HepG2 (cell line): ENCODE data around the gene CRAT. TPM values are rescaled to one million over a fixed set of nuclear protein-coding genes. Genes with fewer than 3 reads are reported as not detected.

Experiments used
- DMTF1 ChIP-seq: sonication (generic); formaldehyde crosslinking; IDR thresholded peaks from 2 replicates; pipeline ENCODE4 v1.4.0; 2020; ENCODE audit warnings: mild to moderate bottlenecking, missing genetic modification reagents
- DPF2 ChIP-seq: sonication (generic); formaldehyde crosslinking; IDR thresholded peaks from 2 replicates; pipeline ENCODE4 v1.4.0; 2020; ENCODE audit warnings: mild to moderate bottlenecking, low read depth, missing genetic modification reagents, borderline replicate concordance
- ESRRA ChIP-seq: sonication (generic); formaldehyde crosslinking; IDR thresholded peaks from 2 replicates; pipeline ENCODE4 v1.5.1; 2020; ENCODE audit warnings: mild to moderate bottlenecking, low read depth, missing genetic modification reagents
- FIP1L1 ChIP-seq: fragments of 200-400 bp; formaldehyde crosslinking; IDR thresholded peaks from 2 replicates; pipeline ENCODE4 v1.6.1; 2018; ENCODE audit warnings: low read depth, mild to moderate bottlenecking, low read length, moderate library complexity, borderline replicate concordance; ENCODE audit not compliant: insufficient read depth
- HNF4G ChIP-seq, 2 experiments: sonication (generic) in 1 of 2; formaldehyde crosslinking in 1 of 2; IDR thresholded peaks; 2 replicates each; pipeline versions ENCODE4 v1.4.0 to v1.6.1; 2011 to 2020; ENCODE audit warnings: borderline replicate concordance in 2 of 2, low read depth in 2 of 2, mild to moderate bottlenecking in 2 of 2, low read length in 1 of 2, missing genetic modification reagents in 1 of 2, moderate library complexity in 1 of 2
- KAT8 ChIP-seq: IDR thresholded peaks from 2 replicates; pipeline ENCODE4 v1.6.1; 2016; ENCODE audit warnings: missing genetic modification reagents, missing compliant biosample characterization
- PAX8 ChIP-seq: sonication (generic); formaldehyde crosslinking; IDR thresholded peaks from 2 replicates; pipeline ENCODE4 v1.8.0; 2022; ENCODE audit warnings: mild to moderate bottlenecking, missing genetic modification reagents, borderline replicate concordance
- TERF1 ChIP-seq: sonication (generic); formaldehyde crosslinking; IDR thresholded peaks from 2 replicates; pipeline ENCODE4 v1.8.0; 2022; ENCODE audit warnings: mild to moderate bottlenecking, missing genetic modification reagents, moderate library complexity
- XRCC5 ChIP-seq: fragments of 200-400 bp; formaldehyde crosslinking; optimal IDR thresholded peaks from 2 replicates; pipeline ENCODE3; 2017; ENCODE audit warnings: mild to moderate bottlenecking, low read length
- ZC3H4 ChIP-seq: sonication (generic); formaldehyde crosslinking; IDR thresholded peaks from 2 replicates; pipeline ENCODE4 v1.4.0; 2020; ENCODE audit warnings: missing genetic modification reagents, borderline replicate concordance
- ZNF17 ChIP-seq: sonication (generic); formaldehyde crosslinking; IDR thresholded peaks from 2 replicates; pipeline ENCODE4 v1.5.0; 2020; ENCODE audit warnings: mild to moderate bottlenecking, missing genetic modification reagents
- ZNF550 ChIP-seq: sonication (generic); formaldehyde crosslinking; IDR thresholded peaks from 2 replicates; pipeline ENCODE4 v1.4.0; 2020; ENCODE audit warnings: mild to moderate bottlenecking, missing genetic modification reagents, borderline replicate concordance
- ZNF619 ChIP-seq: sonication (generic); formaldehyde crosslinking; IDR thresholded peaks from 2 replicates; pipeline ENCODE4 v1.4.0; 2020; ENCODE audit warnings: mild to moderate bottlenecking, missing genetic modification reagents
- ZNF704 ChIP-seq: sonication (generic); formaldehyde crosslinking; IDR thresholded peaks from 2 replicates; pipeline ENCODE4 v1.8.1; 2023; ENCODE audit warnings: mild to moderate bottlenecking, inconsistent platforms, moderate library complexity, missing genetic modification reagents, borderline replicate concordance
- polyA plus RNA-seq, 8 experiments: library from polyadenylated mRNA; depleted of rRNA in 3 of 8; stranded (reverse) in 7 of 8; unstranded in 1 of 8; fragments of >200 nt; fragmentation: Illumina TruSeq in 4 of 8; extraction: Trizol in 4 of 8; gene quantifications; 2 replicates each; pipeline versions ENCODE4 v1.2.1 to v1.2.3, GENCODE V29; 2011 to 2016; ENCODE audit warnings: low read depth in 4 of 8, missing spikeins in 1 of 8, mixed read lengths in 1 of 8; ENCODE audit not compliant: insufficient read depth in 1 of 8
- total RNA-seq, 5 experiments: library from RNA; depleted of rRNA; stranded (reverse); fragments of >200 nt; fragmentation: Illumina TruSeq; extraction: Trizol; gene quantifications; 2 replicates each; pipeline ENCODE4 v1.2.3, GENCODE V29; 2016; ENCODE audit warnings: low read depth in 1 of 5
- TF ChIP-seq, protein P1 (sequence below): sonication (generic); formaldehyde crosslinking; IDR thresholded peaks from 2 replicates; pipeline ENCODE4 v1.4.0; 2020; ENCODE audit warnings: missing genetic modification reagents
- TF ChIP-seq, protein P2 (sequence below): sonication (generic); formaldehyde crosslinking; IDR thresholded peaks from 2 replicates; pipeline ENCODE4 v1.4.0; 2020; ENCODE audit warnings: mild to moderate bottlenecking, missing genetic modification reagents

CRAT gene
- total and polyA plus RNA-seq, 2 of the 13 experiments (the other 11 are each of a cell fraction or from before 2014, with no cell fraction given), result 26.1 to 26.6 TPM

DNA sequence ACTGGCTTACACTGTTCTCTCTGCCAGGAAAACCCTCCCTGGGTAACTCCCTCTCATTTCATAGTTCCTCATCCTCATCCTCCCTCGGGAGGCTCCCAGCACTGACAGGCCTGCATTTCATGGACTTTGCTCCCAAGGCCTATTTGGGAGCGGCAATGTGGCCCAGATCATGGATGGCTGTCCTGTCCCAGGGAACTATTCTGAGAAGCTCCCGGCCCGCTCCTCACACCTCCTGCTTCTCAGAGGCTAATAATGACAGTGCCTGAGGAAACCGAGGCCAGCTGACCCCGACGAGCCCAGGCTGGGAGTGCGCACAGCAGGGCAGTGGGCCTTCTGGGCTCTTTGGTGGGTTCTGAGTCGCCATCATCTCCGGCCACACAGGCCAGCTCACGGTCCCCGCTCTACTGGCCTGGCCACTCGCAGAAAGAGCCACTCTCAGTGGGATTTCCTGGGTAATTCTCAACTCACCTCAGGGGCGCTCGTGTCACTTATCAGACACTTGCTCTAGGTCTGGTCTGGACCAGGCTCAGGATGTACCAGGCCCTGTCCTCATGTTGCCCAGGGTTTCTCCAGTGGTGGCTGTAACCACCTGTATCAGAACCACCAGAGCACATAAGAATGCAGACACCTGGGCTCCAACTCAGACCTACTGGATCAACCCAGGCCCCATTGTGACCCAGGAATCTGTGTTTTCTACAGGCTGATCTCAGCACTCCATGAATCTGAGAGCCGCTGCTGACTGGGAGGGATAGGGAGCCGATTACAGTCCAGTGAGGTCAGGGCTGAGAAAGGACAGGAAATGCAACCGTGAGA is 31.7 kb downstream of the CRAT start (continued):
- TF ChIP-seq, protein P1, sequence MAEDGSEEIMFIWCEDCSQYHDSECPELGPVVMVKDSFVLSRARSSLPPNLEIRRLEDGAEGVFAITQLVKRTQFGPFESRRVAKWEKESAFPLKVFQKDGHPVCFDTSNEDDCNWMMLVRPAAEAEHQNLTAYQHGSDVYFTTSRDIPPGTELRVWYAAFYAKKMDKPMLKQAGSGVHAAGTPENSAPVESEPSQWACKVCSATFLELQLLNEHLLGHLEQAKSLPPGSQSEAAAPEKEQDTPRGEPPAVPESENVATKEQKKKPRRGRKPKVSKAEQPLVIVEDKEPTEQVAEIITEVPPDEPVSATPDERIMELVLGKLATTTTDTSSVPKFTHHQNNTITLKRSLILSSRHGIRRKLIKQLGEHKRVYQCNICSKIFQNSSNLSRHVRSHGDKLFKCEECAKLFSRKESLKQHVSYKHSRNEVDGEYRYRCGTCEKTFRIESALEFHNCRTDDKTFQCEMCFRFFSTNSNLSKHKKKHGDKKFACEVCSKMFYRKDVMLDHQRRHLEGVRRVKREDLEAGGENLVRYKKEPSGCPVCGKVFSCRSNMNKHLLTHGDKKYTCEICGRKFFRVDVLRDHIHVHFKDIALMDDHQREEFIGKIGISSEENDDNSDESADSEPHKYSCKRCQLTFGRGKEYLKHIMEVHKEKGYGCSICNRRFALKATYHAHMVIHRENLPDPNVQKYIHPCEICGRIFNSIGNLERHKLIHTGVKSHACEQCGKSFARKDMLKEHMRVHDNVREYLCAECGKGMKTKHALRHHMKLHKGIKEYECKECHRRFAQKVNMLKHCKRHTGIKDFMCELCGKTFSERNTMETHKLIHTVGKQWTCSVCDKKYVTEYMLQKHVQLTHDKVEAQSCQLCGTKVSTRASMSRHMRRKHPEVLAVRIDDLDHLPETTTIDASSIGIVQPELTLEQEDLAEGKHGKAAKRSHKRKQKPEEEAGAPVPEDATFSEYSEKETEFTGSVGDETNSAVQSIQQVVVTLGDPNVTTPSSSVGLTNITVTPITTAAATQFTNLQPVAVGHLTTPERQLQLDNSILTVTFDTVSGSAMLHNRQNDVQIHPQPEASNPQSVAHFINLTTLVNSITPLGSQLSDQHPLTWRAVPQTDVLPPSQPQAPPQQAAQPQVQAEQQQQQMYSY (CRISPR knock-in tag), result no peak
- no peak for TF ChIP-seq ZC3H4
- TF ChIP-seq, protein P2, sequence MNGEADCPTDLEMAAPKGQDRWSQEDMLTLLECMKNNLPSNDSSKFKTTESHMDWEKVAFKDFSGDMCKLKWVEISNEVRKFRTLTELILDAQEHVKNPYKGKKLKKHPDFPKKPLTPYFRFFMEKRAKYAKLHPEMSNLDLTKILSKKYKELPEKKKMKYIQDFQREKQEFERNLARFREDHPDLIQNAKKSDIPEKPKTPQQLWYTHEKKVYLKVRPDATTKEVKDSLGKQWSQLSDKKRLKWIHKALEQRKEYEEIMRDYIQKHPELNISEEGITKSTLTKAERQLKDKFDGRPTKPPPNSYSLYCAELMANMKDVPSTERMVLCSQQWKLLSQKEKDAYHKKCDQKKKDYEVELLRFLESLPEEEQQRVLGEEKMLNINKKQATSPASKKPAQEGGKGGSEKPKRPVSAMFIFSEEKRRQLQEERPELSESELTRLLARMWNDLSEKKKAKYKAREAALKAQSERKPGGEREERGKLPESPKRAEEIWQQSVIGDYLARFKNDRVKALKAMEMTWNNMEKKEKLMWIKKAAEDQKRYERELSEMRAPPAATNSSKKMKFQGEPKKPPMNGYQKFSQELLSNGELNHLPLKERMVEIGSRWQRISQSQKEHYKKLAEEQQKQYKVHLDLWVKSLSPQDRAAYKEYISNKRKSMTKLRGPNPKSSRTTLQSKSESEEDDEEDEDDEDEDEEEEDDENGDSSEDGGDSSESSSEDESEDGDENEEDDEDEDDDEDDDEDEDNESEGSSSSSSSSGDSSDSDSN (CRISPR knock-in tag), result no peak
- no peak for TF ChIP-seq TERF1
- TF ChIP-seq ZNF704 (CRISPR knock-in tag), result no peak
- TF ChIP-seq XRCC5, result peak; percentile 20
- no peak for TF ChIP-seq DMTF1 (CRISPR knock-in tag)
- no peak for TF ChIP-seq ZNF17 (CRISPR knock-in tag)
- 0 out of 2 replicates have a peak, but pooled peaks have one; percentile 33 for TF ChIP-seq ZNF619 (CRISPR knock-in tag)
- TF ChIP-seq DPF2, result no peak
- no peak for TF ChIP-seq ZNF550 (CRISPR knock-in tag)
- TF ChIP-seq FIP1L1, result no peak
- TF ChIP-seq ESRRA, result no peak
- TF ChIP-seq PAX8 (CRISPR knock-in tag), result no peak
- TF ChIP-seq HNF4G (IDR thresholded peaks at IDR 0.05; ENCODE audit: borderline replicate concordance, low read depth, low read length), result no peak; the same call in 1 of the 2 replicates
- TF ChIP-seq HNF4G (CRISPR knock-in tag; IDR thresholded peaks at IDR 0.05; ENCODE audit: borderline replicate concordance, low read depth), result no peak
- TF ChIP-seq KAT8, result no peak
